Effector CD4-positive, alpha-beta T cell (primary cell): ENCODE results near the gene PITX3. TPM values are rescaled to one million over a fixed set of nuclear protein-coding genes. Genes with fewer than 3 reads are reported as not detected.
A peak's percentile ranks its signal among the peaks of the same experiment; 100 is the strongest.

Experiments
- DNase-seq: peaks from one replicate; pipeline ENCODE4 v3.0.0-alpha.2; 2020
- total RNA-seq: gene quantifications from one replicate; lab custom pipeline; 2026; lab: John Stamatoyannopoulos, UW

Gene PITX3
- not detected for total RNA-seq

GRCh38 chr10:102241444-102242117 lies at the start of gene PITX3:
Gene PITX3, minus strand, starts transcription at chr10:102241512. Its CDS starts 9,432 bp downstream, at chr10:102232080.
- peak; percentile 84 for DNase-seq

- no peak for DNase-seq
Observed at GRCh38 chr10:102289840-102290239, 48.5 kb upstream of the PITX3 start.

- DNase-seq = no peak
Observed at GRCh38 chr10:102289356-102289755, 48.0 kb upstream of the PITX3 start.

- DNase-seq = no peak
Observed at GRCh38 chr10:102287991-102288390, 46.7 kb upstream of the PITX3 start.

- no peak for DNase-seq
Observed at GRCh38 chr10:102287538-102287937, 46.2 kb upstream of the PITX3 start.

GRCh38 chr10:102286216-102286615 lies 44.9 kb upstream of the PITX3 start:
- no peak for DNase-seq

- no peak for DNase-seq
Observed at GRCh38 chr10:102285133-102285532, 43.8 kb upstream of the PITX3 start.

GRCh38 chr10:102284531-102284930 lies 43.2 kb upstream of the PITX3 start:
- DNase-seq = no peak

GRCh38 chr10:102283890-102284289 lies 42.6 kb upstream of the PITX3 start:
- no peak for DNase-seq

GRCh38 chr10:102283488-102283887 lies 42.2 kb upstream of the PITX3 start:
- DNase-seq = no peak

GRCh38 chr10:102281102-102281487 lies 39.8 kb upstream of the PITX3 start:
- no peak for DNase-seq

- no peak for DNase-seq
Observed at GRCh38 chr10:102280397-102281101, 39.2 kb upstream of the PITX3 start.

- DNase-seq = no peak
Observed at GRCh38 chr10:102279104-102279503, 37.8 kb upstream of the PITX3 start.

GRCh38 chr10:102275343-102275742 lies 34.0 kb upstream of the PITX3 start:
- no peak for DNase-seq

GRCh38 chr10:102274062-102274461 lies 32.8 kb upstream of the PITX3 start:
- no peak for DNase-seq

GRCh38 chr10:102269017-102269416 lies 27.7 kb upstream of the PITX3 start:
- no peak for DNase-seq

GRCh38 chr10:102268375-102268888 lies 27.1 kb upstream of the PITX3 start:
- no peak for DNase-seq

GRCh38 chr10:102267748-102268147 lies 26.4 kb upstream of the PITX3 start:
- no peak for DNase-seq

GRCh38 chr10:102266670-102267069 lies 25.4 kb upstream of the PITX3 start:
- no peak for DNase-seq

GRCh38 chr10:102264371-102264770 lies 23.1 kb upstream of the PITX3 start:
- DNase-seq = no peak

GRCh38 chr10:102262744-102263370 lies 21.5 kb upstream of the PITX3 start:
- no peak for DNase-seq

GRCh38 chr10:102261842-102262241 lies 20.5 kb upstream of the PITX3 start:
- DNase-seq = no peak

GRCh38 chr10:102261196-102261595 lies 19.9 kb upstream of the PITX3 start:
- no peak for DNase-seq

GRCh38 chr10:102255404-102255803 lies 14.1 kb upstream of the PITX3 start:
- DNase-seq = no peak
